ENCODE data around the gene ENO3.

GRCh38 chr17:4920351-4921048 is 30.4 kb upstream of the ENO3 start:
- TF ChIP-seq CTCF (IDR thresholded peaks at IDR 0.05): no peak
- no peak for TF ChIP-seq POLR2A (IDR thresholded peaks at IDR 0.05)

Measured in tibial nerve (tissue), 3 donors.